Thyroid gland (tissue), 4 donors: ENCODE measurements around the gene MMP24OS. TPM values are rescaled to one million over a fixed set of nuclear protein-coding genes. Genes with fewer than 3 reads are reported as not detected.

ENCODE experiments used
- DNase-seq, 2 donors: peaks; one replicate each; pipeline ENCODE4 v3.0.0-alpha.2; 2019
- H3K27ac ChIP-seq, 3 donors: fragments of 200-600 bp; sonication (generic); 1 replicate in 2 of 3; 2 replicates in 1 of 3; pipeline ENCODE4 v1.5.1; 2016 to 2019; ENCODE audit warnings: mild to moderate bottlenecking in 1 of 3, moderate library complexity in 1 of 3
- H3K27me3 ChIP-seq: fragments of 200-600 bp; sonication (generic); one replicate; pipeline ENCODE4 v1.5.1; 2019
- H3K36me3 ChIP-seq, 2 donors: fragments of 200-600 bp; sonication (generic); one replicate each; pipeline ENCODE4 v1.5.1; 2016 to 2019
- H3K4me1 ChIP-seq, 2 donors: fragments of 200-600 bp; sonication (generic); one replicate each; pipeline ENCODE4 v1.5.1; 2017 to 2019
- H3K4me3 ChIP-seq, 3 donors: fragments of 200-600 bp; sonication (generic); replicated peaks in 1 of 3; 1 replicate in 2 of 3; 2 replicates in 1 of 3; pipeline ENCODE4 v1.5.1; 2016; ENCODE audit warnings: mild to moderate bottlenecking in 1 of 3
- H3K9me3 ChIP-seq: fragments of 200-600 bp; sonication (generic); one replicate; pipeline ENCODE4 v1.5.1; 2017
- POLR2A ChIP-seq, 2 donors: fragments of 450-650 bp; IDR thresholded peaks; one replicate each; pipeline ENCODE4 v1.6.1; 2017; ENCODE audit warnings: antibody characterized with exemption in 2 of 2, mild to moderate bottlenecking in 2 of 2, moderate library complexity in 1 of 2
- WGBS, 2 donors: methylation state at CpG; one replicate each; pipeline ENCODE4 v1.1.5; 2017; 5-methylcytosine and 5-hydroxymethylcytosine counted together
- intact Hi-C: fragments of 100-400 bp; cut with DNase I; formaldehyde crosslinking; loops from one replicate; pipeline ENCODE4 v1.15.1; 2023
- total RNA-seq, 4 donors: library from RNA; depleted of rRNA; stranded (reverse); fragments of >200 nt; gene quantifications; one replicate each; pipeline ENCODE4 v1.2.3, GENCODE V29; 2016
- TF ChIP-seq, protein P1 (sequence below), 6 experiments: fragments of 200-600 bp in 3 of 6; fragments of 450-650 bp in 3 of 6; sonication (generic) in 3 of 6; IDR thresholded peaks; one replicate each; pipeline ENCODE4 v1.5.1; 2016 to 2019; ENCODE audit warnings: antibody characterized with exemption in 6 of 6, mild to moderate bottlenecking in 2 of 6, inconsistent platforms in 1 of 6, moderate library complexity in 1 of 6

Gene MMP24OS
- total RNA-seq, 4 donors from 2014 or later, result 18.3 to 40.3 (median 28.8) TPM

DNA sequence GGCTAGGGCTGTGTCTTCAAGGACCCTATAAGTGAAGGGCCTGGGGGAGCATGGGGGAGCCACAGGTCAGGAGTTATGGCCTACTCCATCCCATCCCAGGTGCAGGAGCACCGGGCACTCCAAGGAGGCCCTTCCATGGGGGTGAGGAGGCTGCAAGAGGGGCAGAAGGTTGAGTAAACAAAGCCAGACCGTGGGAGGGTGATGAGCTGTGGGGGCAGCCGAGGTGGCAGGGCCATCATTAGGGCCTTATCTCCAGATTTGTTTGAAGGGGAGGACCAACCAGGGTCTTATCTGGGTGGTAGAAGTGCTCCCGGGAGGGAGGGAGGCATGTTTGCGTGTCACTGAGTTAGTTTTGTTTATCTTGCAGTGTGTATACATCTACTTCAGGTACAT lies 16.4 kb upstream of the MMP24OS start:
- intact Hi-C loops, result no loop called here
- Histone ChIP-seq H3K36me3 (no peaks in the 10 kb centered on the region), H3K9me3 (no peaks in the 10 kb centered on the region), H3K27ac (no peak overlapping the region), H3K4me3 (no peak overlapping the region), H3K4me1 (no peaks in the 10 kb centered on the region), H3K27me3 (no peaks in the 10 kb centered on the region)
- TF ChIP-seq POLR2A (IDR thresholded peaks at IDR 0.05), result no peak
- TF ChIP-seq, protein P1, sequence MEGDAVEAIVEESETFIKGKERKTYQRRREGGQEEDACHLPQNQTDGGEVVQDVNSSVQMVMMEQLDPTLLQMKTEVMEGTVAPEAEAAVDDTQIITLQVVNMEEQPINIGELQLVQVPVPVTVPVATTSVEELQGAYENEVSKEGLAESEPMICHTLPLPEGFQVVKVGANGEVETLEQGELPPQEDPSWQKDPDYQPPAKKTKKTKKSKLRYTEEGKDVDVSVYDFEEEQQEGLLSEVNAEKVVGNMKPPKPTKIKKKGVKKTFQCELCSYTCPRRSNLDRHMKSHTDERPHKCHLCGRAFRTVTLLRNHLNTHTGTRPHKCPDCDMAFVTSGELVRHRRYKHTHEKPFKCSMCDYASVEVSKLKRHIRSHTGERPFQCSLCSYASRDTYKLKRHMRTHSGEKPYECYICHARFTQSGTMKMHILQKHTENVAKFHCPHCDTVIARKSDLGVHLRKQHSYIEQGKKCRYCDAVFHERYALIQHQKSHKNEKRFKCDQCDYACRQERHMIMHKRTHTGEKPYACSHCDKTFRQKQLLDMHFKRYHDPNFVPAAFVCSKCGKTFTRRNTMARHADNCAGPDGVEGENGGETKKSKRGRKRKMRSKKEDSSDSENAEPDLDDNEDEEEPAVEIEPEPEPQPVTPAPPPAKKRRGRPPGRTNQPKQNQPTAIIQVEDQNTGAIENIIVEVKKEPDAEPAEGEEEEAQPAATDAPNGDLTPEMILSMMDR (IDR thresholded peaks at IDR 0.05), result no peak
- 51 to 61% methylated on average over 5 of the region's 5 CpGs for WGBS, 2 donors
- DNase-seq, result no peak

DNA sequence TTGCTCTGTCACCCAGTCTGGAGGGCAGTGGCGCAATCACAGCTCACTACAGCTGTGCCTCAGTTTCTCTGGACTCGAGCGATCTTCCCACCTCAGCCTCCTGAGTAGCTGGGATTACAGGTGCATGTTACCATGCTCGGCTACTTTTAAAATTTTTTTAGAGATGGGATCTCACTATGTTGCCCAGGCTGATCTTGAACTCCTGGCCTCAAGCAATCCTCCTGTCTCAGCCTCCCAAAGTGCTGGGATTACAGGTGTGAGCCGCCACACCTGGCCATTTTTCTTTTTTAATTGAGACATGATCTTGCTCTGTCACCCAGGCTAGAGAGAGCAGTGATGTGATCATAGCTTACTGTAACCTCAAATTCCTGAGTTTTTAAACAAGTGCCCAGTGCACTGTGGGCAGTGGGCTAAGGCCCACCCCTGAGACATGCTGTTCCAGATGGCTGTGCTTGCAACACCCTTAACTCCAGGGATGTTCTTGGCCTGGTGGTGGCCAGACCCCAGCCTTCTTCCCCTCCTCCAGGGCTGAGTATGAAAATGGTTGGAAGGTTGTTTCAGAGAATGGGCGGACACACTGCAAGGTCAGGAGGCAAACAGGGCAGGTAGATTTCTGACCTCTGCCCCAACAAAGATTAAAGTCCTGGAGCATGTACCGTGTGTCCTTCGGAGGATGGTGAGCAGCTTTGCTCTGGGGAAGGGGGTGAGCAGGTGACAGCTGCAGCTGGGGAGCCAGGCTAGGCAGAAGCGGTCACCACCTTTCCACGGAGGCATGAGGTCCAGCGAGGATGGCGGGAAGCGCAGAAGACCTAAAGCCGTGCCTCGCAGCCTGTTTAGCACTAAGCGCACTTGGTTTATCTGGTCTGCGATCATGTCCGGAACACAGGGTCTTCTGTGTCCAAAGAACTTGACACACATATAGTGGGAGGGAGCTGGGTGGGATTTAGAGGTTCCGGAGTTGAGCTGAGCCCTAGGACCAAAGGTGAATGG lies 15.7 kb upstream of the MMP24OS start:
- Histone ChIP-seq H3K36me3 (no peaks in the 10 kb centered on the region), H3K4me1 (no peaks in the 10 kb centered on the region), H3K27ac (no peak overlapping the region), H3K4me3 (no peak overlapping the region), H3K9me3 (no peaks in the 10 kb centered on the region), H3K27me3 (no peaks in the 10 kb centered on the region)
- DNase-seq, result no peak
- TF ChIP-seq, protein P1 (IDR thresholded peaks at IDR 0.05), result no peak
- TF ChIP-seq POLR2A (IDR thresholded peaks at IDR 0.05), result no peak
- WGBS, 2 donors, result 91% methylated on average over 19 of the region's 19 CpGs
- intact Hi-C loops, result no loop called here

DNA sequence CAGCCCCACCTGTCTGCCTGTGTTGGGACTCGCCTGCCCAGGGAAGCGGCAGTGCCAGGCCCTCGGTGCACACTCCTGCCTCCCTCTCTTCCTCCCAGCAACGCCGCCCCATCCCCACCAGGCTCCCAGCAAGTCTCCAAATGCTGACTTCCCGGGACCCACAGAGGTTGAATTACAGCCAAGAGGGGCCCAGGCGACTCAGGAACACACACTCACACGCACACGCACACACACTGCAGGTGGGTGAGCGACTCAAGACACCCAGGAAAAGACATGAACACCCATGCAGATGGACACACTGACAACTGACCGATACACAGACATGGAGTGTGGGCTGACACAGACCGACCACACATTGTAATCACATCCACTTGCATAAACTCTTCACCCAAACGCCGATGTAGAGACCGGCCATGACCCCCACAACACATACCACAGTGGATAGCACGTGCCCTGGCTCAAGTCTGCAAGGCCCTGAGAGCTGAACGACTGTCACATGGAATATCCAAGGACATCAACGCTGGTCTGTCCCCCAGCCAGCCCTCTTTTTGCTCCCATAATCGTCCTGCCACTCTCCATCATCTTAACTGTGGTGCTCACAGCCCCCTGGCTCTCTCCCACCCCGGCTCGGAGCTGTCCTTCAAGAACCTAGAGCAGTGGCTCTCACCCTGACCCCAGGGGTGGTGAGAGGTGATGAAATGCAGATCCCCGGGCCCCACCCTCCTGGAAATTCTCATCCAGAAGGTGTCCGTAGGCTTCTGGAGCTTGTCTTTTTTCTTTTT lies 14.8 kb upstream of the MMP24OS start:
- Histone ChIP-seq H3K27me3 (no peaks in the 10 kb centered on the region), H3K4me3 (no peak overlapping the region), H3K36me3 (no peaks in the 10 kb centered on the region), H3K9me3 (no peaks in the 10 kb centered on the region), H3K4me1 (no peaks in the 10 kb centered on the region), H3K27ac (no peak overlapping the region)
- 68 to 71% methylated on average over 18 to 22 of the region's 23 CpGs for WGBS, 2 donors
- DNase-seq, result no peak
- TF ChIP-seq, protein P1 (IDR thresholded peaks at IDR 0.05), result no peak
- intact Hi-C loops, result no loop called here

DNA sequence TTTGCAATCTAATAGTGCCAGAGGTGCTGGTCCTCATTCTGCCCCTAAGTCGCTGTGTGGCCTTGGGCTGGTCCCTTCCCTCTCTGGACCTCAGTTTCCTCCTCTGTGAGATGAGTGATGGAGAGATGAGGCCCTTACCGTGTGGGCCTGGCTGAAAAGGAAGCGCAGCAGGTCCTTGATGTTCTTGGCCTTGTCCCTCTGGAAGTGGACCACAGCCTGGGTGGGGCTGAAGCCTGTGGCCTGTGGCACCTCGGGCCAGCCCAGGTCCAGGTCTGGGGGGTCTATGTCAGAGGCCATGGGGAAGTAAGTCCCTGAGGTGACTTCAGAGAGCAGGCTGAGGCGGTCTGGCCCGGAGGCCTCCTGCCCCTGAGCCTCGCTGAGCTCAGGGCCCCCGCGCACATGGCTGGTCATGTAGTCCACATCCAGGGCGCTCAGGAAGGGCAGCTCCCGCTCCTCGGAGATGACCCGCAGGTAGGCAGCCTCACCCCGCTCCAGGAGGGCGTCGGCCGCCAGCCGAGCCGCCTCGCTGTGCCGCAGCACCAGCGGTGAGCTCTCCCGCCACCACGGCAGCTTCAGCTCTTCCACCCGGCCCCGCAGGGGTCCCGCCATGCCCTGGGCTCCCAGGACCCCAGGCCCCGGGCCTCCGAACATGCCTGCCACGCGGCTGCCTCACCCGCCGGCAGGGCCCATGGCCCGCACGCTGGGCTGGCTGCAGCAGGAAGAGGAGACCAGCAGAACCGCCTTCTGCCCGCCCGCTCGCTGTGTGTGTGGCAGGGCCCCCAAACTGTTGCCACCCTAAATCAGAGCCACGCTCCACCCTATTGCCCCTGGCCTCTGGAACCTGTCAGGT lies 14.0 kb upstream of the MMP24OS start, which contains the start of gene FAM83C:
Gene FAM83C (minus strand): TSS at position 772 of the 850 bp plus-strand sequence. CDS start 121 bp downstream, at position 651.
- intact Hi-C loops, result no loop called here
- Histone ChIP-seq H3K9me3 (no peaks in the 10 kb centered on the region), H3K4me1 (no peaks in the 10 kb centered on the region), H3K27ac (no peak within 1 kb of the TSS), H3K27me3 (no peaks in the 10 kb centered on the region), H3K4me3 (no peak within 1 kb of the TSS), H3K36me3 (no peaks in the 10 kb centered on the region)
- TF ChIP-seq POLR2A (IDR thresholded peaks at IDR 0.05), result no peak
- TF ChIP-seq, protein P1 (IDR thresholded peaks at IDR 0.05), result no peak
- no peak for DNase-seq
- WGBS, 2 donors, result 86 to 95% methylated on average over 6 to 25 of the region's 40 CpGs
